K562 (cell line): ENCODE measurements around the gene LRRIQ1. TPM values are rescaled to one million over a fixed set of nuclear protein-coding genes. Genes with fewer than 3 reads are reported as not detected.

Experiments
- ATAC-seq: fragments of 200-7000 bp; cut with Tn5 transposase; 3 replicates; pipeline ENCODE4 v1.9.1; 2020; ENCODE audit warnings: moderate library complexity
- BruUV-seq: library from RNA; stranded (reverse); fragments of 400-500 nt; replicated peaks from 2 replicates; lab custom pipeline; 2021; lab: Mats Ljungman, UMichigan
- CTCF ChIA-PET: fragments of 300-600 bp; formaldehyde crosslinking; extraction: SDS; loops from one replicate; lab custom pipeline; 2021; ENCODE audit warnings: low intra/inter-chr PET ratio; lab: Yijun Ruan, JAX
- POLR2A ChIA-PET: fragments of 300-600, 350-650 bp; sonication (Branson Sonifier 250); formaldehyde crosslinking; extraction: SDS; loops from one replicate; lab custom pipeline; 2021; ENCODE audit warnings: antibody characterized with exemption, inconsistent platforms; lab: Yijun Ruan, JAX
- DNase-seq, 4 experiments: peaks; one replicate each; pipeline versions ENCODE4 v3.0.0 to v3.0.0-alpha.2; 2011 to 2018; ENCODE audit warnings: low spot score in 3 of 4, mixed read lengths in 3 of 4; ENCODE audit errors: extremely low read depth in 1 of 4
- FAIRE-seq: peaks from 2 replicates; lab custom pipeline; 2011; peaks lifted over from hg19 to GRCh38; lab: Jason Lieb, UNC
- H2AFZ ChIP-seq: 2 replicates; pipeline ENCODE4 v1.6.0; 2011; ENCODE audit warnings: low read depth, low read length, control low read depth, inconsistent platforms
- H3K27ac ChIP-seq: fragments of 200-600 bp; 3 replicates; pipeline ENCODE4 v1.8.0; 2011; ENCODE audit warnings: low read depth, mild to moderate bottlenecking, control low read depth, inconsistent platforms, low read length, moderate library complexity, mixed read lengths; ENCODE audit errors: extremely low read depth
- H3K27me3 ChIP-seq, 2 experiments: fragments of 300-600 bp in 1 of 2; 2 replicates in 1 of 2; 3 replicates in 1 of 2; pipeline versions ENCODE4 v1.6.0 to v1.8.0; 2011; ENCODE audit warnings: inconsistent platforms in 2 of 2, low read length in 2 of 2, mild to moderate bottlenecking in 1 of 2, mixed read lengths in 1 of 2, moderate library complexity in 1 of 2; ENCODE audit not compliant: control insufficient read depth in 2 of 2, insufficient read depth in 2 of 2
- H3K36me3 ChIP-seq: fragments of 300-600 bp; 3 replicates; pipeline ENCODE4 v1.8.0; 2011; ENCODE audit warnings: mild to moderate bottlenecking, low read length, inconsistent platforms; ENCODE audit not compliant: control insufficient read depth, insufficient read depth
- H3K4me1 ChIP-seq, 2 experiments: fragments of 200-600 bp in 1 of 2; replicated peaks in 1 of 2; 2 replicates in 1 of 2; 3 replicates in 1 of 2; pipeline versions ENCODE4 v1.5.1 to v1.8.0; 2011; ENCODE audit warnings: inconsistent platforms in 2 of 2, low read length in 2 of 2, mild to moderate bottlenecking in 1 of 2, mixed read lengths in 1 of 2, moderate library complexity in 1 of 2; ENCODE audit not compliant: control insufficient read depth in 2 of 2, insufficient read depth in 2 of 2
- H3K4me2 ChIP-seq: 2 replicates; pipeline ENCODE4 v1.6.1; 2011; ENCODE audit warnings: low read length, control low read depth, inconsistent platforms, mixed read lengths; ENCODE audit not compliant: insufficient read depth
- H3K4me3 ChIP-seq: fragments of 200-600 bp; sonication (generic), shearing (Covaris generic); 2 replicates; pipeline ENCODE4 v1.5.1; 2016; ENCODE audit warnings: control low read depth, inconsistent platforms
- H3K79me2 ChIP-seq: fragments of 200-600 bp; 3 replicates; pipeline ENCODE4 v1.8.0; 2011; ENCODE audit warnings: low read length, inconsistent platforms; ENCODE audit not compliant: control insufficient read depth, insufficient read depth
- H3K9ac ChIP-seq, 2 experiments: 2 replicates each; pipeline versions ENCODE4 v1.6.0 to v1.6.1; 2011; ENCODE audit warnings: low read depth in 2 of 2, low read length in 2 of 2, control low read depth in 1 of 2, inconsistent platforms in 1 of 2, mild to moderate bottlenecking in 1 of 2, mixed read lengths in 1 of 2; ENCODE audit not compliant: insufficient read depth in 1 of 2
- H3K9me1 ChIP-seq: one replicate; pipeline ENCODE4 v1.6.0; 2011; ENCODE audit warnings: inconsistent platforms, mild to moderate bottlenecking, low read length, moderate library complexity; ENCODE audit not compliant: control insufficient read depth, insufficient read depth
- H3K9me3 ChIP-seq: replicated peaks from 2 replicates; pipeline ENCODE4 v1.5.1; 2011; ENCODE audit warnings: low read depth, low read length, inconsistent platforms; ENCODE audit not compliant: control insufficient read depth, insufficient read depth
- H4K20me1 ChIP-seq: replicated peaks from 2 replicates; pipeline ENCODE4 v1.6.1; 2011; ENCODE audit warnings: low read length, inconsistent platforms, mixed read lengths; ENCODE audit not compliant: control insufficient read depth, insufficient read depth
- E2F6 ChIP-seq, 2 experiments: IDR thresholded peaks; 2 replicates each; pipeline ENCODE4 v1.6.1; 2011; ENCODE audit warnings: borderline replicate concordance in 1 of 2, control low read depth in 1 of 2, low read depth in 1 of 2, low read length in 1 of 2, mild to moderate bottlenecking in 1 of 2, mixed read lengths in 1 of 2, moderate library complexity in 1 of 2; ENCODE audit not compliant: insufficient read depth in 1 of 2, insufficient read length in 1 of 2, poor library complexity in 1 of 2, severe bottlenecking in 1 of 2; ENCODE audit errors: extremely low read depth in 1 of 2
- RERE ChIP-seq: sonication (generic); formaldehyde crosslinking; IDR thresholded peaks from 2 replicates; pipeline ENCODE4 v1.8.0; 2023; ENCODE audit warnings: missing genetic modification reagents, mild to moderate bottlenecking, borderline replicate concordance
- WGBS: fragments of 100-300 bp; shearing (Covaris generic); methylation state at CpG from one replicate; pipeline ENCODE4 v1.1.6; 2016; ENCODE audit warnings: low coverage, mixed read lengths; ENCODE audit not compliant: insufficient coverage; ENCODE audit errors: missing lambda C conversion rate; 5-methylcytosine and 5-hydroxymethylcytosine counted together
- in situ Hi-C: fragments of 300-500 bp; cut with MboI; formaldehyde crosslinking; loops from 4 replicates; pipeline ENCODE4 v1.15.0; 2018; ENCODE audit warnings: inconsistent platforms, mixed read lengths
- intact Hi-C: fragments of 100-400 bp; cut with micrococcal nuclease; formaldehyde crosslinking; loops from 2 replicates; pipeline ENCODE4 v1.14.2; 2022
- polyA plus RNA-seq, 8 experiments: library from polyadenylated mRNA; depleted of rRNA in 4 of 8; stranded (reverse) in 5 of 8; unstranded in 3 of 8; fragments of >200 nt; fragmentation: Nextera tagmentation in 2 of 8; fragmentation: Illumina TruSeq in 1 of 8; extraction: Ambion mirVana in 2 of 8; extraction: Trizol in 1 of 8; gene quantifications; 2 replicates each; pipeline versions ENCODE4 v1.2.1 to v1.2.3, GENCODE V29; 2011 to 2014; ENCODE audit warnings: inconsistent platforms in 1 of 8, missing spikeins in 1 of 8
- total RNA-seq, 7 experiments: library from RNA; depleted of rRNA in 6 of 7; stranded (reverse); fragments of >200 nt in 6 of 7; fragmentation: Illumina TruSeq in 2 of 7; extraction: Trizol in 2 of 7; gene quantifications; 2 replicates each; pipeline versions ENCODE4 v1.2.1 to v1.2.3, GENCODE V29; 2011 to 2021; ENCODE audit warnings: low replicate concordance in 1 of 7

The LRRIQ1 gene
- total and polyA plus RNA-seq, 9 of the 15 experiments (the other 6 are each of a cell fraction or from before 2014, with no cell fraction given): not detected

- Histone ChIP-seq H3K79me2 (no peaks in the 10 kb centered on the region), H2AFZ (no peak overlapping the region), H3K9me1 (no peaks in the 10 kb centered on the region), H3K9me3 (no peaks in the 10 kb centered on the region), H4K20me1 (no peaks in the 10 kb centered on the region), H3K4me3 (no peak overlapping the region), H3K4me1 (no peaks in the 10 kb centered on the region), H3K4me2 (no peak overlapping the region), H3K27ac (no peak overlapping the region), H3K9ac (no peak overlapping the region), H3K27me3 (no peaks in the 10 kb centered on the region), H3K36me3 (no peaks in the 10 kb centered on the region)
- no peak for ATAC-seq
- in situ Hi-C loops (no loop called here), intact Hi-C loops (no loop called here)
- CTCF ChIA-PET: no interaction called here
- POLR2A ChIA-PET: no interaction called here
- FAIRE-seq: no peak
- no peak for DNase-seq
- no TSS peak for BruUV-seq
- whole genome bisulfite sequencing: 0% methylated on average over 2 of the region's 2 CpGs
- TF ChIP-seq RERE (no peak), E2F6 (IDR thresholded peaks at IDR 0.05; ENCODE audit: borderline replicate concordance in 1 of 2, extremely low read depth in 1 of 2, insufficient read depth in 1 of 2, insufficient read length in 1 of 2, low read depth in 1 of 2, low read length in 1 of 2, poor library complexity in 1 of 2, severe bottlenecking in 1 of 2) (peak in 1 of 2 experiments; percentile 16)
These were observed 239.2 kb downstream of the LRRIQ1 start for GRCh38 chr12:85275374-85275773.
